ENCODE measurements around the gene JMJD7.
A peak's percentile ranks its signal among the peaks of the same experiment; 100 is the strongest.

The JMJD7 gene

GRCh38 chr15:41809121-41809520 lies 18.8 kb upstream of the JMJD7 start:
- TF ChIP-seq CTCF (IDR thresholded peaks at IDR 0.05; ENCODE audit: low read depth, low read length): no peak
- no peak overlapping the region for H3K4me3 ChIP-seq (ENCODE audit: low read depth, low read length)

- H3K4me3 ChIP-seq (ENCODE audit: low read depth, low read length): no peak overlapping the region
- TF ChIP-seq CTCF (IDR thresholded peaks at IDR 0.05; ENCODE audit: low read depth, low read length): no peak
These were observed 18.2 kb upstream of the JMJD7 start for GRCh38 chr15:41809526-41810220.

DNA sequence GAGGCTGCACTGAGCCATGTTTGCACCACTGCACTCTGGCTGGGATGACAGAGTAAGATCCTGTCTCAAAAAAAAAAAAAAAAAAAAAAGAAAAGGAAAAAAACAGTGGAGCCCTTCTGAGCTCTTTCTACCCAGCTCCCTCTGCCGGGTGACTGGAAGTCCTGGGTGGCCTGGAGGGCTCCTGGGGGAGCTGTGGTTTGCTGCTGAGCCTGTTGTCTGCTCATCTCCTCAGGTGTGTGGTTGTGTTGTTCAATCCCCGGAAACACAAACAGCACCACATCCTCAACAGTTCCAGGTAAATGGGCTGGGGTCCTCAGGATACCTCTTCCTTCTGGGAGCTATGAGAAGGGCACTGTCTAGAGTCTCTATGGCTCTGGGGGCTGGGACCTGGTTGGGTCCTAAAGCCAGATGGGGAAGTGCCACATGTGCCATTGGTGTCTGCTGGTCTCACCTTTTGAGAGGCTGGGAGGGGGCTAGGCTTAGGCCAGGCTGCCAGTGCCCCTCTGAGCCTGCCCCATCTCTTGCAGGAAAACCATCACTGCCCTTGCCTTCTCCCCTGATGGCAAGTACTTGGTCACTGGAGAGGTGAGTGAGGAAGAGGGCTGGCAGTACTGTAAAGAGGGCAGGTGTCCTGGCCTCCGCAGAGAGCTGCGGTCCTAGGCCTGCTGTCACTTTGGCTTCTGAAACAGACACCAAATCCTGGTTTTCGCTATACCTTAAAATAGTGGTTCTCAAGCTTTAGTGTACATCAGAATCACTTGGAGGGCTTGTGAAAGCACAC lies 17.1 kb upstream of the JMJD7 start:
- H3K4me3 ChIP-seq (ENCODE audit: low read depth, low read length): no peak overlapping the region

DNA sequence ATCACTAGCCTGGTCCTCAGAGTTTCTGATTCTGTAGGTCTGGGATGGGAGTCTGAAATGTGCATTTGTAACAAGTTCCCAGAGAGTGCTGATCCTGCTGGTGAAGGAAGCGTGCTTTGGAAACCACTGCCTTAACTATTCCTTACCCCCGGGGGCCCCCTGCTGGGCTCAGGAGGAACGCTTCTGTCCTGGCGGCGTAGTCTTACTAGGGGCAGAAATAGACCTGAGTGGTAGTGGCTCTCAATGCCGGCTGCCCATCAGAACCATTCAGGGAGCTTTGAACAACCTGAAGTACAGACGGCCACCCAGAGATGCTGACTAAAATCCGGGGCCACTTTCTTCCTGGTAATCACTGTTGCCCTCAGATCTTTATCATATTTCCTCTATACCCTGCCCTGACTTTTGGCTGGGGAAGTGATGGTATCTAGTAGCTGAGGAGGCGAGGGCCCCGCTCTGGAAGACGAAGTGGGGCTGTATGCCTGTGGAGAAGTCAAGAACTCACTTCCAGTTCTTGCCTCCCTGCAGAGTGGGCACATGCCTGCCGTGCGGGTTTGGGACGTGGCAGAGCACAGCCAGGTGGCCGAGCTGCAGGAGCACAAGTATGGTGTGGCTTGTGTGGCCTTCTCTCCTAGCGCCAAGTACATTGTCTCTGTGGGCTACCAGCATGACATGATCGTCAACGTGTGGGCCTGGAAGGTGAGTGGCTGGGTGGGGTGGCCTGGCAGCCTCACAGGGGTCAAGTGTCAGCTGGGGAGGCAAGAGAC lies 16.3 kb upstream of the JMJD7 start:
- no peak overlapping the region for H3K4me3 ChIP-seq (ENCODE audit: low read depth, low read length)
- peak; percentile 87 for TF ChIP-seq CTCF (IDR thresholded peaks at IDR 0.05; ENCODE audit: low read depth, low read length)

More for the DNA sequence above, 17.1 kb upstream of the JMJD7 start:
- TF ChIP-seq CTCF (IDR thresholded peaks at IDR 0.05; ENCODE audit: low read depth, low read length): no peak

- TF ChIP-seq CTCF (IDR thresholded peaks at IDR 0.05; ENCODE audit: low read depth, low read length): no peak
- no peak overlapping the region for H3K4me3 ChIP-seq (ENCODE audit: low read depth, low read length)
These were observed 15.0 kb upstream of the JMJD7 start for GRCh38 chr15:41812820-41813375.

GRCh38 chr15:41813426-41813825 lies 14.5 kb upstream of the JMJD7 start:
- no peak for TF ChIP-seq CTCF (IDR thresholded peaks at IDR 0.05; ENCODE audit: low read depth, low read length)
- H3K4me3 ChIP-seq (ENCODE audit: low read depth, low read length): no peak overlapping the region
